ENCODE results near the gene EMX1. TPM values are rescaled to one million over a fixed set of nuclear protein-coding genes. Genes with fewer than 3 reads are reported as not detected.

The EMX1 gene
- total RNA-seq, 1 experiment from 2014 or later: 0.72 TPM

DNA sequence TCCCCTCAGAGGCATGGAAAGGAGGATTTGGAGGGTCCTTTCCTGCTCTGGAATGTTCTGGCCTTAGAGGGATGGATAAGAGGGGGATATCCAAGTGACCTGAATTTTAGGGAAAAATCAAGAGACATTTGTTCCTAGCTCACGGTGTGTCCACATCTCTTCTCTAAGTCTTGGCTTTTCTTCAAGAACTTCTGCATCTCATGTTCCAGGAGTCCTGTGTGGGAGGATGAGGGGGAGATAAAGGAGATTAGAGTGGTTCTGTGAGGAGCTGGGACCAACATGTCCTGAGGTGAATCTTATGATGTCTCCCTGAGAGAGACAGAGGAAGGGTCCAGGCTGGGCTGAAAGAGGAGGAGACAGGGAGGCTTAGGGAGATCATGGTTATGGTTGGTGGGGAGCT, 11.7 kb downstream of the EMX1 start:
- H3K23ac ChIP-seq (ENCODE audit: insufficient read length, low read depth, low read length): no peak overlapping the region
- H3K4me2 ChIP-seq (ENCODE audit: insufficient read depth, insufficient read length, low read length): no peak overlapping the region
- H3K56ac ChIP-seq (ENCODE audit: insufficient read length, low read depth, low read length): no peak overlapping the region
- no peaks in the 10 kb centered on the region for H3K4me1 ChIP-seq (ENCODE audit: insufficient read depth, low read length)
- no peak overlapping the region for H2BK120ac ChIP-seq (ENCODE audit: low read depth, low read length, poor library complexity, severe bottlenecking)
- TF ChIP-seq, protein P1, sequence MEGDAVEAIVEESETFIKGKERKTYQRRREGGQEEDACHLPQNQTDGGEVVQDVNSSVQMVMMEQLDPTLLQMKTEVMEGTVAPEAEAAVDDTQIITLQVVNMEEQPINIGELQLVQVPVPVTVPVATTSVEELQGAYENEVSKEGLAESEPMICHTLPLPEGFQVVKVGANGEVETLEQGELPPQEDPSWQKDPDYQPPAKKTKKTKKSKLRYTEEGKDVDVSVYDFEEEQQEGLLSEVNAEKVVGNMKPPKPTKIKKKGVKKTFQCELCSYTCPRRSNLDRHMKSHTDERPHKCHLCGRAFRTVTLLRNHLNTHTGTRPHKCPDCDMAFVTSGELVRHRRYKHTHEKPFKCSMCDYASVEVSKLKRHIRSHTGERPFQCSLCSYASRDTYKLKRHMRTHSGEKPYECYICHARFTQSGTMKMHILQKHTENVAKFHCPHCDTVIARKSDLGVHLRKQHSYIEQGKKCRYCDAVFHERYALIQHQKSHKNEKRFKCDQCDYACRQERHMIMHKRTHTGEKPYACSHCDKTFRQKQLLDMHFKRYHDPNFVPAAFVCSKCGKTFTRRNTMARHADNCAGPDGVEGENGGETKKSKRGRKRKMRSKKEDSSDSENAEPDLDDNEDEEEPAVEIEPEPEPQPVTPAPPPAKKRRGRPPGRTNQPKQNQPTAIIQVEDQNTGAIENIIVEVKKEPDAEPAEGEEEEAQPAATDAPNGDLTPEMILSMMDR (conservative IDR thresholded peaks at IDR 0.05): no peak
- DNase-seq: no peak
- H3K9me3 ChIP-seq (ENCODE audit: control insufficient read depth, low read depth, low read length): no peaks in the 10 kb centered on the region
- peaks cover 6% of the 10 kb centered on the region for H3K23me2 ChIP-seq (ENCODE audit: insufficient read length, low read depth, low read length, poor library complexity, severe bottlenecking)
- H3K9ac ChIP-seq (ENCODE audit: extremely low read depth, insufficient read length, low read length): no peak overlapping the region
- H3K27ac ChIP-seq (ENCODE audit: insufficient read length, low read depth, low read length): no peak overlapping the region
- H2BK12ac ChIP-seq (ENCODE audit: insufficient read length, low read depth, low read length): no peak overlapping the region
- Mint-ChIP-seq H3K9me3 (no peaks in the 10 kb centered on the region; a peak in 1 of 5 replicates), H3K4me3 (no peak overlapping the region), H3K36me3 (ENCODE audit: insufficient read depth in 1 of 3, low read depth in 3 of 3) (no peaks in the 10 kb centered on the region), H3K27me3 (ENCODE audit: low read depth) (peaks cover under 1% of the 10 kb centered on the region; the same call in 1 of the 2 replicates), H3K27ac (no peak overlapping the region), H3K4me1 (peaks cover 9 to 10% of the 10 kb centered on the region in 2 experiments)
- no peak overlapping the region for H2AFZ ChIP-seq (ENCODE audit: low read length)
- H2AK5ac ChIP-seq (ENCODE audit: insufficient read length, low read length): no peak overlapping the region
- H3K18ac ChIP-seq (ENCODE audit: insufficient read length, low read depth, low read length): no peak overlapping the region
- H4K20me1 ChIP-seq (ENCODE audit: control insufficient read depth, insufficient read depth, insufficient read length): no peaks in the 10 kb centered on the region
- H4K8ac ChIP-seq (replicated peaks; ENCODE audit: insufficient read length, low read depth, low read length): no peak overlapping the region
- H2BK20ac ChIP-seq (ENCODE audit: low read depth, low read length, poor library complexity, severe bottlenecking): no peak overlapping the region
- H3K79me2 ChIP-seq (ENCODE audit: insufficient read depth, low read length): no peaks in the 10 kb centered on the region
- peaks cover 48% of the 10 kb centered on the region for H3K27me3 ChIP-seq (ENCODE audit: insufficient read depth, low read length)
- no CpG with 5 or more reads among the region's 1 CpG for WGBS (ENCODE audit: extremely low coverage, insufficient read length, low lambda C conversion rate)
- no peak overlapping the region for H3T11ph ChIP-seq (ENCODE audit: low read length)
- no peak overlapping the region for H3K4ac ChIP-seq (ENCODE audit: low read depth, low read length)
- no peak overlapping the region for H2BK5ac ChIP-seq (ENCODE audit: insufficient read length, low read length)
- no peaks in the 10 kb centered on the region for H3K79me1 ChIP-seq (ENCODE audit: insufficient read depth, low read depth, low read length, poor library complexity, severe bottlenecking)
- no peak overlapping the region for H2BK15ac ChIP-seq (ENCODE audit: low read depth, low read length)
- no peak overlapping the region for H3K14ac ChIP-seq (ENCODE audit: insufficient read depth, low read length)
- no peak overlapping the region for H4K91ac ChIP-seq (ENCODE audit: insufficient read length, low read depth, low read length)
- no peak overlapping the region for H4K5ac ChIP-seq (ENCODE audit: insufficient read length, low read depth, low read length)
